ENCODE results near the gene MFSD2A. TPM values are rescaled to one million over a fixed set of nuclear protein-coding genes. Genes with fewer than 3 reads are reported as not detected.

The MFSD2A gene
- total RNA-seq, 1 experiment from 2014 or later: 3.9 TPM

DNA sequence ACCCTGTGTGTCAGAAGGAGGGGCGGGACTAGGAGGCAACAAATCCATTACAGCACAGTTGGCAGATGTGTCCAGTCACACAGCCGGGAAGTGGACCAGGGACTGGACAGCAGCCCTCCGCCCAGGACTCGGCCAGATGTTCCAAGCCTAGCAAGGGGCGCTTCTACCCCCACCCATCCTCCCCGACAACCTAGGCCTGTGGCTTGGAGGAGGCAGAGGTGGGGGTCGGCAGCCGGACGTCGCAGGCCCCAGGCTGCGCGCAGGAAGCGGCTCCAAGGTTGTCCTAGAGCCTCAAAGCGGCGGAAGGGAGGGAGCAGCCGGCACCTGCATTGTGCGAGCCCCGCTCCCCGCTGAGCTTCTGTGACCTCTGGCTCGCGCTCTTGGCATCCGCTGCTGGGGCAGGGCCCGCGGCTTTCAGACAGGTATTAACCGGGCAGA lies 32.7 kb upstream of the MFSD2A start:
- peaks cover 6% of the 10 kb centered on the region for H3K4me1 Mint-ChIP-seq (ENCODE audit: low read depth, unreplicated experiment)
- intact Hi-C loops (cut with micrococcal nuclease; ENCODE audit: unreplicated experiment): no loop called here
- H3K36me3 Mint-ChIP-seq (ENCODE audit: insufficient read depth, unreplicated experiment): no peaks in the 10 kb centered on the region
- no peak overlapping the region for H3K27ac Mint-ChIP-seq (ENCODE audit: unreplicated experiment)
- no TSS peak for BruUV-seq (replicated peaks)
- no peaks in the 10 kb centered on the region for H3K9me3 Mint-ChIP-seq (ENCODE audit: low read depth, unreplicated experiment)
- no peak for DNase-seq
- no peak overlapping the region for H3K4me3 Mint-ChIP-seq (ENCODE audit: low read depth, unreplicated experiment)
- CTCF ChIA-PET: no interaction called here
- TF ChIP-seq, protein P1, sequence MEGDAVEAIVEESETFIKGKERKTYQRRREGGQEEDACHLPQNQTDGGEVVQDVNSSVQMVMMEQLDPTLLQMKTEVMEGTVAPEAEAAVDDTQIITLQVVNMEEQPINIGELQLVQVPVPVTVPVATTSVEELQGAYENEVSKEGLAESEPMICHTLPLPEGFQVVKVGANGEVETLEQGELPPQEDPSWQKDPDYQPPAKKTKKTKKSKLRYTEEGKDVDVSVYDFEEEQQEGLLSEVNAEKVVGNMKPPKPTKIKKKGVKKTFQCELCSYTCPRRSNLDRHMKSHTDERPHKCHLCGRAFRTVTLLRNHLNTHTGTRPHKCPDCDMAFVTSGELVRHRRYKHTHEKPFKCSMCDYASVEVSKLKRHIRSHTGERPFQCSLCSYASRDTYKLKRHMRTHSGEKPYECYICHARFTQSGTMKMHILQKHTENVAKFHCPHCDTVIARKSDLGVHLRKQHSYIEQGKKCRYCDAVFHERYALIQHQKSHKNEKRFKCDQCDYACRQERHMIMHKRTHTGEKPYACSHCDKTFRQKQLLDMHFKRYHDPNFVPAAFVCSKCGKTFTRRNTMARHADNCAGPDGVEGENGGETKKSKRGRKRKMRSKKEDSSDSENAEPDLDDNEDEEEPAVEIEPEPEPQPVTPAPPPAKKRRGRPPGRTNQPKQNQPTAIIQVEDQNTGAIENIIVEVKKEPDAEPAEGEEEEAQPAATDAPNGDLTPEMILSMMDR (IDR thresholded peaks at IDR 0.05; ENCODE audit: unreplicated experiment): no peak
- H3K27me3 Mint-ChIP-seq (ENCODE audit: unreplicated experiment): peaks cover 44% of the 10 kb centered on the region

DNA sequence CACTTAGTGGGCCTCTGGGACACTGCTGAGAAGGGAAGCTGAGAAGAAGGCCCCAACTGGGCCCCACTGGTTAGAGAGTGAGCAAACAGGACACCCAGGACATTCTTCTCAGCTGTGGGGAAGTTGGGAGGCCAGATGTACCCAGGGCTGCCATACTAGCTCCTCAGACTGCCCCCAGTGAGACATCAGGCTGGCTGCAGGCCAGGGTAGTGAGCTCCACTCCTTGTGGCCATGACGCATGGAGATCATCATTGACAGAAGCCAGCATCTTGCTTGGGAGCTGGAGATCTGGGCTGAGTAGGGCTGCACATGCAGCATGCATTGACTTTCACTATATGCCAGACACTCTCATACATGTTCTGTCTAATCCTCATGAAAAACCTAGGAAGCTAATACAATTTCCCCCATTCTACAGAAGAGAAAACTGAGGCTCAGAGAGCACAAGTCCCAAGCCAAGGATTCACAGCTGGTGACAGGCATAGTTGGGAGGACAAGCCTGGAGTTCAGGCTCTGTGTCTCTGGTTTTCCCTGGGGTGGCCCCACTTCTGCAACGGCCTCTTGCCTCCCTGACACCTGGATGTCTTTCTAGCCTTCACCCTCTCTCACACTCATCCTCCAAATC lies 29.1 kb upstream of the MFSD2A start:
- TF ChIP-seq, protein P1 (IDR thresholded peaks at IDR 0.05; ENCODE audit: unreplicated experiment): no peak
- no TSS peak for BruUV-seq (replicated peaks)
- H3K9me3 Mint-ChIP-seq (ENCODE audit: low read depth, unreplicated experiment): no peaks in the 10 kb centered on the region
- no peaks in the 10 kb centered on the region for H3K36me3 Mint-ChIP-seq (ENCODE audit: insufficient read depth, unreplicated experiment)
- CTCF ChIA-PET: no interaction called here
- intact Hi-C loops (cut with micrococcal nuclease; ENCODE audit: unreplicated experiment): no loop called here
- peaks cover 6% of the 10 kb centered on the region for H3K4me1 Mint-ChIP-seq (ENCODE audit: low read depth, unreplicated experiment)
- no peak for DNase-seq
- H3K27me3 Mint-ChIP-seq (ENCODE audit: unreplicated experiment): peaks cover 48% of the 10 kb centered on the region
- H3K4me3 Mint-ChIP-seq (ENCODE audit: low read depth, unreplicated experiment): no peak overlapping the region
- no peak overlapping the region for H3K27ac Mint-ChIP-seq (ENCODE audit: unreplicated experiment)

DNA sequence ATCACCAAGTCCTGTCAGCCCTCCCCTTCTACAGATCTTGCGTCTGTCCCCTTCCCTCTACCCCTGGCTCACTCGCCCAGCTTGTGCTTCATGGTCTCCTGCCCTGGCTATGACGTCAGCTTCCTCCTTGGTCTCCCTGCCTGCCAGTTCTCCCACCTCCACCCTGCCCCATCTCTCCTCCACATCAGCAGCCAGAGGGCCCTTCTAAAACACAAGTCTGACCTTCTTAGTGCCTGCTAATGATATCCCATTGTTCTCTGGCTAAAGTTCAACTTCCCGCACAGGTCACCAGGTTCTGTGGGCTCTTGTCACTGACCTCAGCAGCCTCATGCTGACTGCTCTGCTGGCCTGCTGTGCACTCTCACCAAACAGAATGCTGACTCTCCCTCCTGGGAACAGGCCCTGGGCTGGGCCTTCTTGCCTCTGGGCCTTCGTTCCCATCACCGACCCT lies 28.6 kb upstream of the MFSD2A start:
- H3K4me3 Mint-ChIP-seq (ENCODE audit: low read depth, unreplicated experiment): no peak overlapping the region

DNA sequence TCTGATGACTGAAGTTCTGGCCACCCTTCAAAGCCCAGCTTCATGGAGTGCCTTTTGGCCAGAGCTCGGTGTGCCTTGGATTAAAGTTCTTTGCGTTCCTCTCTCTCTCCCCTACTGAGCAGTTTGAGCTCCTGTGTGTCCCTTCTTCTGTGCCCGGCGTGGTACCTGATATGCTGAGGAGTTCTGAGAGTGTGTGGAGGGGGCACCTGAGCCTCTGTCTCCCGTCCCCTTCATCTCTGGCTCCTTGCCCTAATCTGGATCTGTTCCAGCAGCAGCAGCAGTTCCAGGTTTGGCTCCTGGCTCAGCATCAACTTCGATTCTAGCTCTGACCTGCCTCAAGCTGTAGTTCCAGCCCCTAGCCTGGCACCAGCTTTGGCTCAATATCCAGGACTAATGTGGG lies 28.1 kb upstream of the MFSD2A start:
- intact Hi-C loops (cut with micrococcal nuclease; ENCODE audit: unreplicated experiment): no loop called here
- Mint-ChIP-seq H3K27me3 (ENCODE audit: unreplicated experiment) (peaks cover 48% of the 10 kb centered on the region), H3K9me3 (ENCODE audit: low read depth, unreplicated experiment) (no peaks in the 10 kb centered on the region), H3K27ac (ENCODE audit: unreplicated experiment) (no peak overlapping the region), H3K4me3 (ENCODE audit: low read depth, unreplicated experiment) (no peak overlapping the region), H3K36me3 (ENCODE audit: insufficient read depth, unreplicated experiment) (no peaks in the 10 kb centered on the region), H3K4me1 (ENCODE audit: low read depth, unreplicated experiment) (peaks cover 6% of the 10 kb centered on the region)
- no TSS peak for BruUV-seq (replicated peaks)
- TF ChIP-seq, protein P1 (IDR thresholded peaks at IDR 0.05; ENCODE audit: unreplicated experiment): no peak
- no peak for DNase-seq
- CTCF ChIA-PET: no interaction called here

More for the DNA sequence above, 28.6 kb upstream of the MFSD2A start:
- Mint-ChIP-seq H3K9me3 (ENCODE audit: low read depth, unreplicated experiment) (no peaks in the 10 kb centered on the region), H3K36me3 (ENCODE audit: insufficient read depth, unreplicated experiment) (no peaks in the 10 kb centered on the region), H3K4me1 (ENCODE audit: low read depth, unreplicated experiment) (peaks cover 6% of the 10 kb centered on the region), H3K27ac (ENCODE audit: unreplicated experiment) (no peak overlapping the region), H3K27me3 (ENCODE audit: unreplicated experiment) (peaks cover 48% of the 10 kb centered on the region)
- TF ChIP-seq, protein P1 (IDR thresholded peaks at IDR 0.05; ENCODE audit: unreplicated experiment): no peak
- CTCF ChIA-PET: no interaction called here
- intact Hi-C loops (cut with micrococcal nuclease; ENCODE audit: unreplicated experiment): no loop called here
- no TSS peak for BruUV-seq (replicated peaks)
- DNase-seq: no peak

Data from Calu3 (cell line).